OCI-LY3 (cell line): ENCODE data around the gene NIN.

ENCODE experiments used
- H2AFZ ChIP-seq: fragments of 200-600, 300-600 bp; shearing (Covaris generic); 2 replicates; pipeline ENCODE4 v1.6.0; 2014; ENCODE audit warnings: antibody characterized with exemption, low read depth, low read length
- H3K27ac ChIP-seq: fragments of 200-600, 300-600 bp; sonication (generic); 2 replicates; pipeline ENCODE4 v1.5.1; 2014; ENCODE audit warnings: mild to moderate bottlenecking, low read length, moderate library complexity, mixed read lengths
- H3K27me3 ChIP-seq: fragments of 200-600, 300-600 bp; sonication (generic); 2 replicates; pipeline ENCODE4 v1.6.1; 2014; ENCODE audit warnings: low read depth, low read length, mixed read lengths
- H3K36me3 ChIP-seq: fragments of 200-600, 300-600 bp; sonication (generic); replicated peaks from 2 replicates; pipeline ENCODE3; 2014; ENCODE audit warnings: low read depth, low read length, mixed read lengths
- H3K4me1 ChIP-seq: fragments of 300-600, 200-600 bp; sonication (generic); 2 replicates; pipeline ENCODE4 v1.6.1; 2014; ENCODE audit warnings: low read length, mixed read lengths
- H3K4me2 ChIP-seq: fragments of 200-600, 300-600 bp; sonication (generic); 2 replicates; pipeline ENCODE4 v1.6.1; 2014; ENCODE audit warnings: low read length, mixed read lengths
- H3K4me3 ChIP-seq: fragments of 300-600, 200-600 bp; sonication (generic); 2 replicates; pipeline ENCODE4 v1.5.1; 2014; ENCODE audit warnings: antibody characterized with exemption, mild to moderate bottlenecking, low read length, moderate library complexity
- H3K79me2 ChIP-seq: fragments of 300-600, 200-600 bp; shearing (Covaris generic); 2 replicates; pipeline ENCODE4 v1.6.1; 2014; ENCODE audit warnings: mild to moderate bottlenecking, low read length, mixed read lengths
- H3K9ac ChIP-seq: fragments of 300-600, 200-600 bp; shearing (Covaris generic); 2 replicates; pipeline ENCODE4 v1.6.0; 2014; ENCODE audit warnings: mild to moderate bottlenecking, low read length, moderate library complexity
- H3K9me3 ChIP-seq: fragments of 200-600, 300-600 bp; shearing (Covaris generic); 2 replicates; pipeline ENCODE4 v1.6.1; 2014; ENCODE audit warnings: low read length, mixed read lengths; ENCODE audit not compliant: insufficient read depth
- H4K20me1 ChIP-seq: fragments of 200-600, 300-600 bp; sonication (generic); 2 replicates; pipeline ENCODE4 v1.6.1; 2016; ENCODE audit warnings: low read length, mixed read lengths; ENCODE audit not compliant: insufficient read depth
- EZH2phosphoT487 ChIP-seq: fragments of 200-600 bp; shearing (Covaris generic); IDR thresholded peaks from 2 replicates; pipeline ENCODE4 v1.6.1; 2018; ENCODE audit warnings: antibody characterized with exemption, mixed run types, low read depth
- TF ChIP-seq, protein P1 (sequence below): fragments of 200-600, 300-600 bp; sonication (generic); IDR thresholded peaks from 2 replicates; pipeline ENCODE4 v1.5.1; 2014; ENCODE audit warnings: antibody characterized with exemption, low read length, low read depth

NIN gene

DNA sequence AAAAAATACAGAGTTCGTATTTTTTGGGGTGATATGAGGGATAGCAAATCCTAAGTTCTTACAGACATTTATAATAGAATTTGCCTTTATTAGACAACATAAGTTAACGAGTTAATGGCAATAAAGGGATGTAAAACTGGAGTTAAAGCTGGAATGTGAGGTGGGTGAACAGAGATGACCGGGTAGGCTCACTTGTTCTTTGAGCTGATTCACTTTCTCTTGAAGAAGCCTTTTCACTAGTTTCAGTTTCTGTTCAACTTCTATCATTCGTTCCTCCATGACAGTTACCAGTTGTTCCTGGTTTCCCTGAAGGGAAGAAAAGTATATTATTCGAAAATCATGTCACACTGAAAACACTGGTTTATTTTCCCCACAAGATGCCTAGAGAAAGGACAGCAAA, 105.2 kb downstream of the NIN start:
- Histone ChIP-seq H3K36me3 (peaks cover 92% of the 10 kb centered on the region), H3K4me1 (peaks cover 8% of the 10 kb centered on the region; the same call in 1 of the 2 replicates), H2AFZ (no peak overlapping the region), H3K79me2 (no peaks in the 10 kb centered on the region), H3K27ac (no peak overlapping the region), H3K9me3 (no peaks in the 10 kb centered on the region), H3K4me2 (no peak overlapping the region), H3K4me3 (no peak overlapping the region), H3K9ac (no peak overlapping the region), H3K27me3 (no peaks in the 10 kb centered on the region), H4K20me1 (no peaks in the 10 kb centered on the region)
- TF ChIP-seq, protein P1, sequence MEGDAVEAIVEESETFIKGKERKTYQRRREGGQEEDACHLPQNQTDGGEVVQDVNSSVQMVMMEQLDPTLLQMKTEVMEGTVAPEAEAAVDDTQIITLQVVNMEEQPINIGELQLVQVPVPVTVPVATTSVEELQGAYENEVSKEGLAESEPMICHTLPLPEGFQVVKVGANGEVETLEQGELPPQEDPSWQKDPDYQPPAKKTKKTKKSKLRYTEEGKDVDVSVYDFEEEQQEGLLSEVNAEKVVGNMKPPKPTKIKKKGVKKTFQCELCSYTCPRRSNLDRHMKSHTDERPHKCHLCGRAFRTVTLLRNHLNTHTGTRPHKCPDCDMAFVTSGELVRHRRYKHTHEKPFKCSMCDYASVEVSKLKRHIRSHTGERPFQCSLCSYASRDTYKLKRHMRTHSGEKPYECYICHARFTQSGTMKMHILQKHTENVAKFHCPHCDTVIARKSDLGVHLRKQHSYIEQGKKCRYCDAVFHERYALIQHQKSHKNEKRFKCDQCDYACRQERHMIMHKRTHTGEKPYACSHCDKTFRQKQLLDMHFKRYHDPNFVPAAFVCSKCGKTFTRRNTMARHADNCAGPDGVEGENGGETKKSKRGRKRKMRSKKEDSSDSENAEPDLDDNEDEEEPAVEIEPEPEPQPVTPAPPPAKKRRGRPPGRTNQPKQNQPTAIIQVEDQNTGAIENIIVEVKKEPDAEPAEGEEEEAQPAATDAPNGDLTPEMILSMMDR: no peak
- no peak for TF ChIP-seq EZH2phosphoT487

DNA sequence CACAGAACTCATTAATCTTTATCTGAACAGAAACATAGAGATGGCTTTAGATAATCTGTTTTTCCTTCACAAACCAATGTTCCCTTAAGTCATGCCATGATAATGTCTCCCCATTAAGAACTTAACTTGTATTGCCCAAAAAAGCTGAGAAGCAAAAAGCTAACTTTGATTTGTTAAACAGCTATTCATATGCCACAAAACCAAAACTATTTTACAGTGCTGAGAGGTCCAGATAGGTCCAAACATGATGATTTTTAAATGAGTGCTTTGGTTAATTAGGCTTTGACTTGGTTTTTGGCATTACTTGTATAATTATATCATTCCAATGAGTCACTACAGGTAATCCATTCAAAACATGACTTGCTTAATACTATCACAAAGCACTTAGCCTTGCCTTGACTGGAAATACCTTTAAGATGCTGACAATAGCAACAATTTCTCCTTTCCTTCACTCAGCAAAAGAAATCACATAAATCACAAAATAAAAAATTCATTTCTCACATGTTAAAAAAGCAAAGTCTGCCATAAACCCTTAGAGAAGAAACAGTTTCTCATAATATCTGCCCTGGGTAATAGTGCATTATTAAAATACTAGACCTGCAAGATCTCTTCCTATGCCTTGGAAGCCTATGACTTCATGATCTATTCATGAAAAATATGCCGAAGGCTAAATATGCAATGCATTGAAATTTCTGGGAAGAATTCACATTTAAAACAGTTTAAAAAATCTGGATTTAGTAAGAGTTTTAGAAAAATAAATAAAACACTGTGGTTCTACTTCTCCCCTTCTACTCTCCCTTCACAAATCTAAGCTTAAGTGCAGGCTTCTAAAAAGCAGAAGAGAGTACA, 110.8 kb downstream of the NIN start:
- Histone ChIP-seq H3K27me3 (no peaks in the 10 kb centered on the region), H3K4me1 (no peaks in the 10 kb centered on the region), H3K9me3 (no peaks in the 10 kb centered on the region), H4K20me1 (no peaks in the 10 kb centered on the region), H3K36me3 (peaks cover 57% of the 10 kb centered on the region), H3K9ac (no peak overlapping the region), H3K79me2 (no peaks in the 10 kb centered on the region), H3K27ac (no peak overlapping the region), H3K4me2 (no peak overlapping the region), H2AFZ (no peak overlapping the region), H3K4me3 (no peak overlapping the region)
- TF ChIP-seq EZH2phosphoT487: no peak
- TF ChIP-seq, protein P1: no peak

DNA sequence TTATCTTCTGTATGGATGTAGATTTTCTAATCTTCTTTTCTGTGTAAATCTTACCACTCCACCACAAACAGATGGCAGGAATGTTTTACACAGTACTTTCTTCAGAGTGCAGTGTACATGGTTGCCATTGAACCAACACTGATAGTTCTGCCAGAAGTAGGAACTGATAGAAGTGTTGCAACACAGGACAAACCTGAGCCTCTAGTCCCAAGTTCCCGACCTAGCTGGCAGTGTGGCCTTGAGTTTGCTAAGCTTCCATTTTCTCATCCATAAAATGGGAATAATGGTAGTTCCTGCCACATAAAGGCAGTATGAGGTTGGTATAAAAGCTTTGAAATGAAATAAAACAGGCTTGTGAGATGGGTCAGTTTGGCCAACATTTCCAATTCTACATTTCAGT, 112.0 kb downstream of the NIN start:
- no peaks in the 10 kb centered on the region for H3K79me2 ChIP-seq
- H3K4me3 ChIP-seq: no peak overlapping the region
- no peak overlapping the region for H3K4me2 ChIP-seq
- H3K9ac ChIP-seq: no peak overlapping the region
- H3K36me3 ChIP-seq: peaks cover 45% of the 10 kb centered on the region
- H3K4me1 ChIP-seq: no peaks in the 10 kb centered on the region
- no peak for TF ChIP-seq EZH2phosphoT487
- TF ChIP-seq, protein P1: no peak
- no peak overlapping the region for H3K27ac ChIP-seq
- H2AFZ ChIP-seq: no peak overlapping the region
- no peaks in the 10 kb centered on the region for H3K9me3 ChIP-seq
- H3K27me3 ChIP-seq: no peaks in the 10 kb centered on the region
- H4K20me1 ChIP-seq: no peaks in the 10 kb centered on the region

DNA sequence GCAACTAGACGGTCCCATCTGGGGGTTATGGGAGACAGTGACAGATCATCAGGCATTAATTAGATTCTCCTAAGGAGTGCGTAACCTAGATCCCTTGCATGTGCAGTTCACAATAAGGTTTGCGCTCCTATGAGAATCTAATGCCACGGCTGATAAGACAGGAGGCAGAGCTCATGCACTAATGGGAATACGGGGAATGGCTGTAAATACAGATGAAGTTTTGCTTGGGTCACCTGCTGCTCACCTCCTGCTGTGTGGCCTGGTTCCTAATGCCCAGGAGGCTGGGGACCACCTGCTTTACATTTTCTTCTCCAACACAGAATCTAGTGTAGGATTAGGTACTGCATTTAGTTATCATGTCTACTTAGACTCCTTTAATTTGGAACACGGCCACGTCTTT, 113.2 kb downstream of the NIN start:
- Histone ChIP-seq H3K27ac (no peak overlapping the region), H3K4me3 (no peak overlapping the region), H4K20me1 (no peaks in the 10 kb centered on the region), H3K36me3 (peaks cover 37% of the 10 kb centered on the region), H3K4me1 (no peaks in the 10 kb centered on the region), H3K27me3 (no peaks in the 10 kb centered on the region), H2AFZ (no peak overlapping the region), H3K4me2 (no peak overlapping the region), H3K79me2 (no peaks in the 10 kb centered on the region), H3K9ac (no peak overlapping the region), H3K9me3 (no peaks in the 10 kb centered on the region)
- no peak for TF ChIP-seq EZH2phosphoT487
- TF ChIP-seq, protein P1: no peak
